HepG2 (cell line): Measurements from ENCODE around the gene MEGF6. TPM values are rescaled to one million over a fixed set of nuclear protein-coding genes. Genes with fewer than 3 reads are reported as not detected.

ENCODE experiments used
- ATAC-seq: fragments of 200-7000 bp; cut with Tn5 transposase; 3 replicates; pipeline ENCODE4 v1.9.1; 2020; ENCODE audit warnings: mild to moderate bottlenecking, moderate library complexity
- BruUV-seq: library from RNA; stranded (reverse); fragments of 400-500 nt; replicated peaks from 2 replicates; lab custom pipeline; 2021; lab: Mats Ljungman, UMichigan
- CTCF ChIA-PET: fragments of 300-600 bp; formaldehyde crosslinking; extraction: SDS; loops from one replicate; lab custom pipeline; 2021; ENCODE audit warnings: low total read pairs, inconsistent platforms, low intra/inter-chr PET ratio; lab: Yijun Ruan, JAX
- POLR2A ChIA-PET: fragments of 350-600 bp; sonication (Branson Sonifier 250); formaldehyde crosslinking; loops from one replicate; lab custom pipeline; 2020; ENCODE audit warnings: antibody characterized with exemption, inconsistent platforms; lab: Yijun Ruan, JAX
- DNase-seq: peaks from one replicate; pipeline ENCODE4 v3.0.0-alpha.2; 2015; ENCODE audit warnings: low spot score
- FAIRE-seq: peaks from 3 replicates; lab custom pipeline; 2011; peaks lifted over from hg19 to GRCh38; lab: Jason Lieb, UNC
- H2AFZ ChIP-seq: one replicate; pipeline ENCODE4 v1.6.1; 2011; ENCODE audit warnings: low read length, inconsistent platforms
- H3K27ac ChIP-seq: fragments of 300-600 bp; 3 replicates; pipeline ENCODE4 v1.8.0; 2011; ENCODE audit warnings: mixed run types, mild to moderate bottlenecking, mixed read lengths, low read length, inconsistent platforms; ENCODE audit not compliant: insufficient read depth; ENCODE audit errors: extremely low read length
- H3K27me3 ChIP-seq, 2 experiments: fragments of 200-600 bp in 1 of 2; 2 replicates in 1 of 2; 3 replicates in 1 of 2; pipeline versions ENCODE4 v1.6.0 to v1.8.0; 2011; ENCODE audit warnings: low read length in 2 of 2, mild to moderate bottlenecking in 2 of 2, moderate library complexity in 2 of 2, inconsistent platforms in 1 of 2; ENCODE audit not compliant: insufficient read depth in 2 of 2, control insufficient read depth in 1 of 2
- H3K36me3 ChIP-seq, 2 experiments: fragments of 200-600 bp in 1 of 2; replicated peaks in 1 of 2; 2 replicates in 1 of 2; 3 replicates in 1 of 2; pipeline versions ENCODE4 v1.5.1 to v1.8.0; 2011; ENCODE audit warnings: low read length in 2 of 2, inconsistent platforms in 1 of 2; ENCODE audit not compliant: insufficient read depth in 2 of 2, control insufficient read depth in 1 of 2
- H3K4me1 ChIP-seq: 2 replicates; pipeline ENCODE4 v1.5.1; 2012; ENCODE audit warnings: low read length, inconsistent platforms; ENCODE audit not compliant: insufficient read depth
- H3K4me2 ChIP-seq: 2 replicates; pipeline ENCODE4 v1.6.0; 2011; ENCODE audit warnings: low read depth, low read length, inconsistent platforms
- H3K4me3 ChIP-seq, 3 experiments: fragments of 200-600 bp in 1 of 3; sonication (generic), shearing (Covaris generic) in 1 of 3; replicated peaks in 1 of 3; 2 replicates each; pipeline ENCODE4 v1.5.1; 2011 to 2016; ENCODE audit warnings: low read length in 3 of 3, inconsistent platforms in 2 of 3, low read depth in 2 of 3, mild to moderate bottlenecking in 2 of 3, control low read depth in 1 of 3, mixed read lengths in 1 of 3; ENCODE audit not compliant: insufficient read depth in 1 of 3
- H3K79me2 ChIP-seq: one replicate; pipeline ENCODE4 v1.6.1; 2011; ENCODE audit warnings: low read length, inconsistent platforms; ENCODE audit not compliant: insufficient read depth
- H3K9ac ChIP-seq: 2 replicates; pipeline ENCODE4 v1.6.0; 2011; ENCODE audit warnings: mild to moderate bottlenecking, low read depth, low read length, inconsistent platforms; ENCODE audit not compliant: insufficient read depth
- H3K9me3 ChIP-seq: 2 replicates; pipeline ENCODE4 v1.5.1; 2012; ENCODE audit warnings: mild to moderate bottlenecking, low read length
- H4K20me1 ChIP-seq: 2 replicates; pipeline ENCODE4 v1.6.0; 2011; ENCODE audit warnings: inconsistent platforms, mild to moderate bottlenecking, low read length, moderate library complexity; ENCODE audit not compliant: insufficient read depth
- NFYB ChIP-seq: sonication (generic); formaldehyde crosslinking; IDR thresholded peaks from 2 replicates; pipeline ENCODE4 v1.4.0; 2020; ENCODE audit warnings: missing genetic modification reagents
- SALL1 ChIP-seq: sonication (generic); formaldehyde crosslinking; IDR thresholded peaks from 2 replicates; pipeline ENCODE4 v1.8.0; 2022; ENCODE audit warnings: mild to moderate bottlenecking, missing genetic modification reagents
- ZBTB21 ChIP-seq: sonication (generic); formaldehyde crosslinking; IDR thresholded peaks from 2 replicates; pipeline ENCODE4 v1.4.0; 2020; ENCODE audit warnings: missing genetic modification reagents
- ZFP82 ChIP-seq: sonication (generic); formaldehyde crosslinking; IDR thresholded peaks from 2 replicates; pipeline ENCODE4 v1.5.1; 2020; ENCODE audit warnings: mild to moderate bottlenecking, missing genetic modification reagents, borderline replicate concordance
- ZNF382 ChIP-seq: sonication (generic); formaldehyde crosslinking; IDR thresholded peaks from 2 replicates; pipeline ENCODE4 v1.5.0; 2020; ENCODE audit warnings: missing genetic modification reagents, mild to moderate bottlenecking, borderline replicate concordance
- ZNF883 ChIP-seq: sonication (generic); formaldehyde crosslinking; IDR thresholded peaks from 2 replicates; pipeline ENCODE4 v1.5.1; 2020; ENCODE audit warnings: mild to moderate bottlenecking, missing genetic modification reagents; ENCODE audit errors: not compliant biosample characterization
- WGBS: methylation state at CpG from one replicate; pipeline ENCODE4 v1.1.6; 2017; ENCODE audit warnings: low lambda C conversion rate; 5-methylcytosine and 5-hydroxymethylcytosine counted together
- in situ Hi-C: cut with HindIII; loops from 2 replicates; pipeline ENCODE4 v1.10.0; 2017; ENCODE audit warnings: low pct_unique_long_range_greater_than_20kb; ENCODE audit not compliant: extremely low pct_ligation_motif_present
- intact Hi-C: fragments of 100-400 bp; cut with micrococcal nuclease; formaldehyde crosslinking; loops from one replicate; pipeline ENCODE4 v1.10.0; 2022; ENCODE audit not compliant: unreplicated experiment
- polyA plus RNA-seq, 8 experiments: library from polyadenylated mRNA; depleted of rRNA in 3 of 8; stranded (reverse) in 7 of 8; unstranded in 1 of 8; fragments of >200 nt; fragmentation: Illumina TruSeq in 4 of 8; extraction: Trizol in 4 of 8; gene quantifications; 2 replicates each; pipeline versions ENCODE4 v1.2.1 to v1.2.3, GENCODE V29; 2011 to 2016; ENCODE audit warnings: low read depth in 4 of 8, missing spikeins in 1 of 8, mixed read lengths in 1 of 8; ENCODE audit not compliant: insufficient read depth in 1 of 8
- total RNA-seq, 5 experiments: library from RNA; depleted of rRNA; stranded (reverse); fragments of >200 nt; fragmentation: Illumina TruSeq; extraction: Trizol; gene quantifications; 2 replicates each; pipeline ENCODE4 v1.2.3, GENCODE V29; 2016; ENCODE audit warnings: low read depth in 1 of 5
- TF ChIP-seq, protein P1 (sequence below): sonication (generic); formaldehyde crosslinking; IDR thresholded peaks from 2 replicates; pipeline ENCODE4 v1.9.0; 2021; ENCODE audit warnings: missing genetic modification reagents, borderline replicate concordance
- TF ChIP-seq, protein P2 (sequence below): sonication (generic); formaldehyde crosslinking; IDR thresholded peaks from 2 replicates; pipeline ENCODE4 v1.4.0; 2020; ENCODE audit warnings: missing genetic modification reagents, borderline replicate concordance
- TF ChIP-seq, protein P3 (sequence below): sonication (generic); formaldehyde crosslinking; IDR thresholded peaks from 2 replicates; pipeline ENCODE4 v1.4.0; 2020; ENCODE audit warnings: missing genetic modification reagents; ENCODE audit errors: not compliant biosample characterization

The MEGF6 gene
- total and polyA plus RNA-seq, 2 of the 13 experiments (the other 11 are each of a cell fraction or from before 2014, with no cell fraction given): 1.9 TPM

DNA sequence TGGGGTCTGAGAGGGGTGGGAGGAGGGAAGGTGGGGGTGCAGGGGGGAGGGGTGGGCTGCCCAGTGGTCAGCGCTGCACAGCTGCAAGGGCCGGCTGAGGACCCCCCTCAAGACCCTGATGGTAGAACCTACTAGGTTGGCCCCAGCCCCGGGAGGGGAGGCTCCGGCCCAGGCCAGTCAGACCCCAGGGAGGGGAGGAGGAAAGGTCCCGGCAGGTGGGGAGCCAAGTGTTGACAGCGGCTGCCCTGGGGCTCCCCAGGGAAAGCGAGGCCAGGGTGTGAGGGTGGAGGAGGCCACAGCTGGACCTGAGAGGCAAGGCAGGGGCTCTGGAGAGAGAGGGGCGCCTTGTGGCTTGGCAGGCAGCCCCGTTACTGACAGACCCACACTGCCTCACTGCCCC is 31.1 kb downstream of the MEGF6 start:
- ATAC-seq (no peak), FAIRE-seq (no peak), DNase-seq (no peak)
- CTCF ChIA-PET: no interaction called here
- no peak overlapping the region for H3K4me2 ChIP-seq
- H3K4me1 ChIP-seq: no peaks in the 10 kb centered on the region
- no peaks in the 10 kb centered on the region for H3K79me2 ChIP-seq
- H3K9ac ChIP-seq: no peak overlapping the region
- intact Hi-C loops: no loop called here
- peaks cover 19 to 42% of the 10 kb centered on the region in 2 experiments; a peak in 4 of 5 replicates for H3K27me3 ChIP-seq
- H3K27ac ChIP-seq: no peak overlapping the region
- in situ Hi-C loops: no loop called here
- TF ChIP-seq, protein P1, sequence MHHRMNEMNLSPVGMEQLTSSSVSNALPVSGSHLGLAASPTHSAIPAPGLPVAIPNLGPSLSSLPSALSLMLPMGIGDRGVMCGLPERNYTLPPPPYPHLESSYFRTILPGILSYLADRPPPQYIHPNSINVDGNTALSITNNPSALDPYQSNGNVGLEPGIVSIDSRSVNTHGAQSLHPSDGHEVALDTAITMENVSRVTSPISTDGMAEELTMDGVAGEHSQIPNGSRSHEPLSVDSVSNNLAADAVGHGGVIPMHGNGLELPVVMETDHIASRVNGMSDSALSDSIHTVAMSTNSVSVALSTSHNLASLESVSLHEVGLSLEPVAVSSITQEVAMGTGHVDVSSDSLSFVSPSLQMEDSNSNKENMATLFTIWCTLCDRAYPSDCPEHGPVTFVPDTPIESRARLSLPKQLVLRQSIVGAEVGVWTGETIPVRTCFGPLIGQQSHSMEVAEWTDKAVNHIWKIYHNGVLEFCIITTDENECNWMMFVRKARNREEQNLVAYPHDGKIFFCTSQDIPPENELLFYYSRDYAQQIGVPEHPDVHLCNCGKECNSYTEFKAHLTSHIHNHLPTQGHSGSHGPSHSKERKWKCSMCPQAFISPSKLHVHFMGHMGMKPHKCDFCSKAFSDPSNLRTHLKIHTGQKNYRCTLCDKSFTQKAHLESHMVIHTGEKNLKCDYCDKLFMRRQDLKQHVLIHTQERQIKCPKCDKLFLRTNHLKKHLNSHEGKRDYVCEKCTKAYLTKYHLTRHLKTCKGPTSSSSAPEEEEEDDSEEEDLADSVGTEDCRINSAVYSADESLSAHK (CRISPR knock-in tag): no peak
- TF ChIP-seq SALL1 (CRISPR knock-in tag) (no peak), ZBTB21 (no peak), NFYB (CRISPR knock-in tag) (no peak), ZNF382 (CRISPR knock-in tag) (no peak), ZNF883 (CRISPR knock-in tag) (no peak), ZFP82 (CRISPR knock-in tag) (no peak)
- TF ChIP-seq, protein P2, sequence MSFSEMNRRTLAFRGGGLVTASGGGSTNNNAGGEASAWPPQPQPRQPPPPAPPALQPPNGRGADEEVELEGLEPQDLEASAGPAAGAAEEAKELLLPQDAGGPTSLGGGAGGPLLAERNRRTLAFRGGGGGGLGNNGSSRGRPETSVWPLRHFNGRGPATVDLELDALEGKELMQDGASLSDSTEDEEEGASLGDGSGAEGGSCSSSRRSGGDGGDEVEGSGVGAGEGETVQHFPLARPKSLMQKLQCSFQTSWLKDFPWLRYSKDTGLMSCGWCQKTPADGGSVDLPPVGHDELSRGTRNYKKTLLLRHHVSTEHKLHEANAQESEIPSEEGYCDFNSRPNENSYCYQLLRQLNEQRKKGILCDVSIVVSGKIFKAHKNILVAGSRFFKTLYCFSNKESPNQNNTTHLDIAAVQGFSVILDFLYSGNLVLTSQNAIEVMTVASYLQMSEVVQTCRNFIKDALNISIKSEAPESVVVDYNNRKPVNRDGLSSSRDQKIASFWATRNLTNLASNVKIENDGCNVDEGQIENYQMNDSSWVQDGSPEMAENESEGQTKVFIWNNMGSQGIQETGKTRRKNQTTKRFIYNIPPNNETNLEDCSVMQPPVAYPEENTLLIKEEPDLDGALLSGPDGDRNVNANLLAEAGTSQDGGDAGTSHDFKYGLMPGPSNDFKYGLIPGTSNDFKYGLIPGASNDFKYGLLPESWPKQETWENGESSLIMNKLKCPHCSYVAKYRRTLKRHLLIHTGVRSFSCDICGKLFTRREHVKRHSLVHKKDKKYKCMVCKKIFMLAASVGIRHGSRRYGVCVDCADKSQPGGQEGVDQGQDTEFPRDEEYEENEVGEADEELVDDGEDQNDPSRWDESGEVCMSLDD (CRISPR knock-in tag): no peak
- TF ChIP-seq, protein P3, sequence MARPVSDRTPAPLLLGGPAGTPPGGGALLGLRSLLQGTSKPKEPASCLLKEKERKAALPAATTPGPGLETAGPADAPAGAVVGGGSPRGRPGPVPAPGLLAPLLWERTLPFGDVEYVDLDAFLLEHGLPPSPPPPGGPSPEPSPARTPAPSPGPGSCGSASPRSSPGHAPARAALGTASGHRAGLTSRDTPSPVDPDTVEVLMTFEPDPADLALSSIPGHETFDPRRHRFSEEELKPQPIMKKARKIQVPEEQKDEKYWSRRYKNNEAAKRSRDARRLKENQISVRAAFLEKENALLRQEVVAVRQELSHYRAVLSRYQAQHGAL (CRISPR knock-in tag): no peak
- no peaks in the 10 kb centered on the region for H3K36me3 ChIP-seq
- 24% methylated on average over 5 of the region's 9 CpGs for WGBS
- H2AFZ ChIP-seq: no peak overlapping the region
- POLR2A ChIA-PET: no interaction called here
- H3K4me3 ChIP-seq: no peak overlapping the region
- H3K9me3 ChIP-seq: no peaks in the 10 kb centered on the region
- H4K20me1 ChIP-seq: no peaks in the 10 kb centered on the region
- no TSS peak for BruUV-seq
